ENCODE data around the gene FHOD3. TPM values are rescaled to one million over a fixed set of nuclear protein-coding genes. Genes with fewer than 3 reads are reported as not detected.

FHOD3 gene
- total and polyA plus RNA-seq, 2 of the 8 experiments (the other 6 are each of a cell fraction or from before 2014, with no cell fraction given) = 9.7 to 10.5 TPM

- no peak for TF ChIP-seq CHD7 (IDR thresholded peaks at IDR 0.05; ENCODE audit: insufficient replicate concordance, low read length)
- no peak for TF ChIP-seq SIRT6 (IDR thresholded peaks at IDR 0.05; ENCODE audit: low read length)
- TF ChIP-seq SIN3A (conservative IDR thresholded peaks at IDR 0.05 in 1 of 2, IDR thresholded peaks at IDR 0.05 in 1 of 2; ENCODE audit: low read depth in 1 of 2, low read length in 2 of 2) = no peak
- no peak for TF ChIP-seq JUND (IDR thresholded peaks at IDR 0.05; ENCODE audit: low read length)
- no peak for TF ChIP-seq E2F6 (IDR thresholded peaks at IDR 0.05)
- TF ChIP-seq POU5F1 (IDR thresholded peaks at IDR 0.05; ENCODE audit: low read depth, low read length) = no peak
- no peak for TF ChIP-seq RXRA (IDR thresholded peaks at IDR 0.05; ENCODE audit: insufficient read depth, low read depth, low read length)
- no peak for TF ChIP-seq SP2 (IDR thresholded peaks at IDR 0.05; ENCODE audit: low read length)
- TF ChIP-seq SUZ12 (IDR thresholded peaks at IDR 0.05; ENCODE audit: low read length) = no peak
- TF ChIP-seq ASH2L (IDR thresholded peaks at IDR 0.05; ENCODE audit: low read length) = no peak
These were observed 23.3 kb upstream of the FHOD3 start (continued) for GRCh38 chr18:36274083-36274715.
